ENCODE data around the gene HDAC11.

DNA sequence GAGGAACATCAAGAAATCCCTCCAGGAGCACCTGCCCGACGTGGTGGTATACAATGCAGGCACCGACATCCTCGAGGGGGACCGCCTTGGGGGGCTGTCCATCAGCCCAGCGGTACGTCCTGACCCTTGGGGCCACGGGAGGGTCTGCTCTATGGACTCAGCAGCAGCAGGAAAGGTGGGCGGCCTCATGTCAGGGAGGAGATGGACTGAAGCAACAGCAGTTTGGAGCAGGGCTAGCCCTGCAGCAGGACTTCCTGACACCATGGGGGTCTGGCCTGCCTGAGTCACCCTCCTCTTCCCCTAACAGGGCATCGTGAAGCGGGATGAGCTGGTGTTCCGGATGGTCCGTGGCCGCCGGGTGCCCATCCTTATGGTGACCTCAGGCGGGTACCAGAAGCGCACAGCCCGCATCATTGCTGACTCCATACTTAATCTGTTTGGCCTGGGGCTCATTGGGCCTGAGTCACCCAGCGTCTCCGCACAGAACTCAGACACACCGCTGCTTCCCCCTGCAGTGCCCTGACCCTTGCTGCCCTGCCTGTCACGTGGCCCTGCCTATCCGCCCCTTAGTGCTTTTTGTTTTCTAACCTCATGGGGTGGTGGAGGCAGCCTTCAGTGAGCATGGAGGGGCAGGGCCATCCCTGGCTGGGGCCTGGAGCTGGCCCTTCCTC lies 24.2 kb downstream of the HDAC11 start:
- TF ChIP-seq, protein P1, sequence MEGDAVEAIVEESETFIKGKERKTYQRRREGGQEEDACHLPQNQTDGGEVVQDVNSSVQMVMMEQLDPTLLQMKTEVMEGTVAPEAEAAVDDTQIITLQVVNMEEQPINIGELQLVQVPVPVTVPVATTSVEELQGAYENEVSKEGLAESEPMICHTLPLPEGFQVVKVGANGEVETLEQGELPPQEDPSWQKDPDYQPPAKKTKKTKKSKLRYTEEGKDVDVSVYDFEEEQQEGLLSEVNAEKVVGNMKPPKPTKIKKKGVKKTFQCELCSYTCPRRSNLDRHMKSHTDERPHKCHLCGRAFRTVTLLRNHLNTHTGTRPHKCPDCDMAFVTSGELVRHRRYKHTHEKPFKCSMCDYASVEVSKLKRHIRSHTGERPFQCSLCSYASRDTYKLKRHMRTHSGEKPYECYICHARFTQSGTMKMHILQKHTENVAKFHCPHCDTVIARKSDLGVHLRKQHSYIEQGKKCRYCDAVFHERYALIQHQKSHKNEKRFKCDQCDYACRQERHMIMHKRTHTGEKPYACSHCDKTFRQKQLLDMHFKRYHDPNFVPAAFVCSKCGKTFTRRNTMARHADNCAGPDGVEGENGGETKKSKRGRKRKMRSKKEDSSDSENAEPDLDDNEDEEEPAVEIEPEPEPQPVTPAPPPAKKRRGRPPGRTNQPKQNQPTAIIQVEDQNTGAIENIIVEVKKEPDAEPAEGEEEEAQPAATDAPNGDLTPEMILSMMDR (IDR thresholded peaks at IDR 0.05) = no peak
- TF ChIP-seq POLR2AphosphoS5 (IDR thresholded peaks at IDR 0.05) = no peak
- TF ChIP-seq POLR2A (IDR thresholded peaks at IDR 0.05) = no peak
